GM23248 (cell line): Measurements from ENCODE around the gene TATDN3.

ENCODE experiments used
- EZH2 ChIP-seq: fragments of 200-600 bp; sonication (generic); IDR thresholded peaks from 2 replicates; pipeline ENCODE4 v1.6.1; 2018; ENCODE audit warnings: antibody characterized with exemption, mild to moderate bottlenecking; ENCODE audit not compliant: insufficient read depth, poor library complexity, severe bottlenecking
- EZH2phosphoT487 ChIP-seq: fragments of 200-600 bp; sonication (generic); IDR thresholded peaks from 2 replicates; pipeline ENCODE4 v1.6.1; 2018; ENCODE audit warnings: antibody characterized with exemption, moderate library complexity, mild to moderate bottlenecking, low read depth; ENCODE audit not compliant: insufficient read depth

- TF ChIP-seq EZH2: no peak
- no peak for TF ChIP-seq EZH2phosphoT487
Observed at GRCh38 chr1:212792396-212792908, 758 bp downstream of the TATDN3 start.
